ENCODE results near the gene ARMC7. TPM values are rescaled to one million over a fixed set of nuclear protein-coding genes. Genes with fewer than 3 reads are reported as not detected.

ARMC7 gene
- total RNA-seq, 1 experiment from 2014 or later = 22.8 TPM

- H3K23me2 ChIP-seq (ENCODE audit: insufficient read length, low read depth, low read length, poor library complexity, severe bottlenecking) = no peaks in the 10 kb centered on the region
- H2BK120ac ChIP-seq (ENCODE audit: low read depth, low read length, poor library complexity, severe bottlenecking) = no peak overlapping the region
- no peaks in the 10 kb centered on the region for H3K4me1 ChIP-seq (ENCODE audit: insufficient read depth, low read length)
- no peak overlapping the region for H2BK15ac ChIP-seq (ENCODE audit: low read depth, low read length)
- no peak overlapping the region for H3T11ph ChIP-seq (ENCODE audit: low read length)
- H3K14ac ChIP-seq (ENCODE audit: insufficient read depth, low read length) = no peak overlapping the region
- Mint-ChIP-seq H3K4me3 (no peak overlapping the region), H3K27ac (no peak overlapping the region), H3K36me3 (ENCODE audit: insufficient read depth in 1 of 3, low read depth in 3 of 3) (peaks cover 12 to 46% (median 30%) of the 10 kb centered on the region in 3 experiments; a peak in 6 of 7 replicates), H3K9me3 (no peaks in the 10 kb centered on the region), H3K4me1 (peaks cover 10 to 11% of the 10 kb centered on the region in 2 experiments), H3K27me3 (ENCODE audit: low read depth) (no peaks in the 10 kb centered on the region; the same call in 1 of the 2 replicates)
- TF ChIP-seq CTCF (conservative IDR thresholded peaks at IDR 0.05) = no peak
- H2BK12ac ChIP-seq (ENCODE audit: insufficient read length, low read depth, low read length) = no peak overlapping the region
- peaks cover 6% of the 10 kb centered on the region for H3K79me1 ChIP-seq (ENCODE audit: insufficient read depth, low read depth, low read length, poor library complexity, severe bottlenecking)
- H2BK20ac ChIP-seq (ENCODE audit: low read depth, low read length, poor library complexity, severe bottlenecking) = no peak overlapping the region
- H3K27me3 ChIP-seq (ENCODE audit: insufficient read depth, low read length) = no peaks in the 10 kb centered on the region
- WGBS (ENCODE audit: extremely low coverage, insufficient read length, low lambda C conversion rate) = no CpG with 5 or more reads among the region's 9 CpGs
- H3K9me3 ChIP-seq (ENCODE audit: control insufficient read depth, low read depth, low read length) = no peaks in the 10 kb centered on the region
- no peak overlapping the region for H3K4me2 ChIP-seq (ENCODE audit: insufficient read depth, insufficient read length, low read length)
- H3K23ac ChIP-seq (ENCODE audit: insufficient read length, low read depth, low read length) = no peak overlapping the region
- H3K27ac ChIP-seq (ENCODE audit: insufficient read length, low read depth, low read length) = no peak overlapping the region
- no peak overlapping the region for H3K4ac ChIP-seq (ENCODE audit: low read depth, low read length)
- no peak overlapping the region for H4K91ac ChIP-seq (ENCODE audit: insufficient read length, low read depth, low read length)
- no peaks in the 10 kb centered on the region for H4K20me1 ChIP-seq (ENCODE audit: control insufficient read depth, insufficient read depth, insufficient read length)
- H2BK5ac ChIP-seq (ENCODE audit: insufficient read length, low read length) = no peak overlapping the region
- no peak overlapping the region for H2AK5ac ChIP-seq (ENCODE audit: insufficient read length, low read length)
- H3K79me2 ChIP-seq (ENCODE audit: insufficient read depth, low read length) = no peaks in the 10 kb centered on the region
- H3K56ac ChIP-seq (ENCODE audit: insufficient read length, low read depth, low read length) = no peak overlapping the region
- H3K18ac ChIP-seq (ENCODE audit: insufficient read length, low read depth, low read length) = no peak overlapping the region
- DNase-seq = no peak
- H2AFZ ChIP-seq (ENCODE audit: low read length) = no peak overlapping the region
- no peak overlapping the region for H4K8ac ChIP-seq (replicated peaks; ENCODE audit: insufficient read length, low read depth, low read length)
- no peak overlapping the region for H3K9ac ChIP-seq (ENCODE audit: extremely low read depth, insufficient read length, low read length)
- H4K5ac ChIP-seq (ENCODE audit: insufficient read length, low read depth, low read length) = no peak overlapping the region
These were observed 7.0 kb downstream of the ARMC7 start for GRCh38 chr17:75116737-75117136.
